HEK293 (cell line): Measurements from ENCODE around the gene VOPP1.
A peak's percentile ranks its signal among the peaks of the same experiment; 100 is the strongest.

Experiments used
- KLF1 ChIP-seq: fragments of 450-650 bp; formaldehyde crosslinking; IDR thresholded peaks from 2 replicates; pipeline ENCODE4 v1.5.1; 2016; ENCODE audit warnings: missing biosample characterization, missing genetic modification characterization
- KLF7 ChIP-seq: fragments of 450-650 bp; formaldehyde crosslinking; IDR thresholded peaks from 2 replicates; pipeline ENCODE4 v1.5.1; 2016; ENCODE audit warnings: missing biosample characterization, missing genetic modification characterization, borderline replicate concordance
- REST ChIP-seq: fragments of 450-650 bp; formaldehyde crosslinking; IDR thresholded peaks from 2 replicates; pipeline ENCODE4 v1.5.1; 2016; ENCODE audit warnings: missing biosample characterization, missing genetic modification characterization
- TCF7L2 ChIP-seq: IDR thresholded peaks from 2 replicates; pipeline ENCODE4 v1.6.1; 2011; ENCODE audit warnings: low read depth, mild to moderate bottlenecking, inconsistent platforms, low read length, moderate library complexity, borderline replicate concordance
- TSHZ1 ChIP-seq: fragments of 450-650 bp; formaldehyde crosslinking; IDR thresholded peaks from 2 replicates; pipeline ENCODE4 v1.5.1; 2016; ENCODE audit warnings: missing biosample characterization, missing genetic modification characterization, borderline replicate concordance
- ZNF202 ChIP-seq: fragments of 450-650 bp; formaldehyde crosslinking; IDR thresholded peaks from 2 replicates; pipeline ENCODE4 v1.5.1; 2016; ENCODE audit warnings: missing biosample characterization, missing genetic modification characterization, borderline replicate concordance
- ZNF221 ChIP-seq: fragments of 450-650 bp; formaldehyde crosslinking; IDR thresholded peaks from 2 replicates; pipeline ENCODE4 v1.5.1; 2017; ENCODE audit warnings: missing biosample characterization, missing genetic modification characterization, borderline replicate concordance
- ZNF239 ChIP-seq: fragments of 450-650 bp; formaldehyde crosslinking; IDR thresholded peaks from 2 replicates; pipeline ENCODE4 v1.5.1; 2016; ENCODE audit warnings: missing biosample characterization, missing genetic modification characterization
- ZNF302 ChIP-seq: fragments of 450-650 bp; formaldehyde crosslinking; IDR thresholded peaks from 2 replicates; pipeline ENCODE4 v1.5.1; 2016; ENCODE audit warnings: missing biosample characterization, missing genetic modification characterization, low read depth
- ZNF335 ChIP-seq: fragments of 450-650 bp; formaldehyde crosslinking; conservative IDR thresholded peaks from 2 replicates; pipeline ENCODE4 v1.5.1; 2016; ENCODE audit warnings: missing biosample characterization, missing genetic modification characterization
- ZNF341 ChIP-seq: fragments of 450-650 bp; formaldehyde crosslinking; IDR thresholded peaks from 2 replicates; pipeline ENCODE4; 2016; ENCODE audit warnings: low read depth, missing biosample characterization, missing genetic modification characterization
- ZNF398 ChIP-seq: fragments of 450-650 bp; formaldehyde crosslinking; IDR thresholded peaks from 2 replicates; pipeline ENCODE4 v1.5.1; 2017; ENCODE audit warnings: missing biosample characterization, missing genetic modification characterization
- ZNF433 ChIP-seq: fragments of 450-650 bp; formaldehyde crosslinking; IDR thresholded peaks from 2 replicates; pipeline ENCODE4 v1.5.1; 2016; ENCODE audit warnings: missing biosample characterization, missing genetic modification characterization, low read depth
- ZNF501 ChIP-seq: fragments of 450-650 bp; formaldehyde crosslinking; IDR thresholded peaks from 2 replicates; pipeline ENCODE4 v1.5.1; 2016; ENCODE audit warnings: missing biosample characterization, missing genetic modification characterization
- ZNF514 ChIP-seq: fragments of 450-650 bp; formaldehyde crosslinking; IDR thresholded peaks from 2 replicates; pipeline ENCODE4 v1.5.1; 2016; ENCODE audit warnings: missing biosample characterization, missing genetic modification characterization
- ZNF548 ChIP-seq: fragments of 450-650 bp; formaldehyde crosslinking; IDR thresholded peaks from 2 replicates; pipeline ENCODE4 v1.5.1; 2016; ENCODE audit warnings: missing biosample characterization, missing genetic modification characterization
- ZNF701 ChIP-seq: fragments of 450-650 bp; formaldehyde crosslinking; IDR thresholded peaks from 2 replicates; pipeline ENCODE4 v1.5.1; 2016; ENCODE audit warnings: missing biosample characterization, missing genetic modification characterization
- ZNF704 ChIP-seq: fragments of 450-650 bp; formaldehyde crosslinking; IDR thresholded peaks from 2 replicates; pipeline ENCODE4 v1.5.1; 2016; ENCODE audit warnings: missing biosample characterization, missing genetic modification characterization
- ZSCAN18 ChIP-seq: fragments of 450-650 bp; formaldehyde crosslinking; IDR thresholded peaks from 2 replicates; pipeline ENCODE4 v1.5.1; 2016; ENCODE audit warnings: missing biosample characterization, missing genetic modification characterization
- TF ChIP-seq, protein P1 (sequence below): fragments of 450-650 bp; formaldehyde crosslinking; IDR thresholded peaks from 2 replicates; pipeline ENCODE4 v1.5.1; 2016; ENCODE audit warnings: missing biosample characterization, missing genetic modification characterization
- TF ChIP-seq, protein P2 (sequence below): fragments of 450-650 bp; formaldehyde crosslinking; IDR thresholded peaks from 2 replicates; pipeline ENCODE4 v1.5.1; 2016; ENCODE audit warnings: missing biosample characterization, missing genetic modification characterization

The VOPP1 gene

GRCh38 chr7:55571511-55572377, 558 bp downstream of the VOPP1 start (continued):
- TF ChIP-seq ZSCAN18 (tag by site-specific recombination) (no peak), ZNF239 (tag by site-specific recombination) (no peak), ZNF341 (0 out of 2 replicates have a peak, but pooled peaks have one; percentile 36), ZNF548 (tag by site-specific recombination) (no peak), KLF1 (tag by site-specific recombination) (0 out of 2 replicates have a peak, but pooled peaks have one; percentile 24), KLF7 (no peak), TSHZ1 (tag by site-specific recombination) (0 out of 2 replicates have a peak, but pooled peaks have one; percentile 4), ZNF433 (no peak), ZNF221 (tag by site-specific recombination) (no peak), ZNF398 (tag by site-specific recombination) (peak; percentile 64), ZNF335 (peak; percentile 85), ZNF514 (tag by site-specific recombination) (no peak), ZNF704 (no peak), TCF7L2 (no peak), ZNF202 (no peak), ZNF701 (tag by site-specific recombination) (no peak), REST (tag by site-specific recombination) (no peak), ZNF302 (tag by site-specific recombination) (no peak), ZNF501 (tag by site-specific recombination) (0 out of 2 replicates have a peak, but pooled peaks have one; percentile 41)
- TF ChIP-seq, protein P1, sequence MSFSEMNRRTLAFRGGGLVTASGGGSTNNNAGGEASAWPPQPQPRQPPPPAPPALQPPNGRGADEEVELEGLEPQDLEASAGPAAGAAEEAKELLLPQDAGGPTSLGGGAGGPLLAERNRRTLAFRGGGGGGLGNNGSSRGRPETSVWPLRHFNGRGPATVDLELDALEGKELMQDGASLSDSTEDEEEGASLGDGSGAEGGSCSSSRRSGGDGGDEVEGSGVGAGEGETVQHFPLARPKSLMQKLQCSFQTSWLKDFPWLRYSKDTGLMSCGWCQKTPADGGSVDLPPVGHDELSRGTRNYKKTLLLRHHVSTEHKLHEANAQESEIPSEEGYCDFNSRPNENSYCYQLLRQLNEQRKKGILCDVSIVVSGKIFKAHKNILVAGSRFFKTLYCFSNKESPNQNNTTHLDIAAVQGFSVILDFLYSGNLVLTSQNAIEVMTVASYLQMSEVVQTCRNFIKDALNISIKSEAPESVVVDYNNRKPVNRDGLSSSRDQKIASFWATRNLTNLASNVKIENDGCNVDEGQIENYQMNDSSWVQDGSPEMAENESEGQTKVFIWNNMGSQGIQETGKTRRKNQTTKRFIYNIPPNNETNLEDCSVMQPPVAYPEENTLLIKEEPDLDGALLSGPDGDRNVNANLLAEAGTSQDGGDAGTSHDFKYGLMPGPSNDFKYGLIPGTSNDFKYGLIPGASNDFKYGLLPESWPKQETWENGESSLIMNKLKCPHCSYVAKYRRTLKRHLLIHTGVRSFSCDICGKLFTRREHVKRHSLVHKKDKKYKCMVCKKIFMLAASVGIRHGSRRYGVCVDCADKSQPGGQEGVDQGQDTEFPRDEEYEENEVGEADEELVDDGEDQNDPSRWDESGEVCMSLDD (tag by site-specific recombination) = peak; percentile 71
- TF ChIP-seq, protein P2, sequence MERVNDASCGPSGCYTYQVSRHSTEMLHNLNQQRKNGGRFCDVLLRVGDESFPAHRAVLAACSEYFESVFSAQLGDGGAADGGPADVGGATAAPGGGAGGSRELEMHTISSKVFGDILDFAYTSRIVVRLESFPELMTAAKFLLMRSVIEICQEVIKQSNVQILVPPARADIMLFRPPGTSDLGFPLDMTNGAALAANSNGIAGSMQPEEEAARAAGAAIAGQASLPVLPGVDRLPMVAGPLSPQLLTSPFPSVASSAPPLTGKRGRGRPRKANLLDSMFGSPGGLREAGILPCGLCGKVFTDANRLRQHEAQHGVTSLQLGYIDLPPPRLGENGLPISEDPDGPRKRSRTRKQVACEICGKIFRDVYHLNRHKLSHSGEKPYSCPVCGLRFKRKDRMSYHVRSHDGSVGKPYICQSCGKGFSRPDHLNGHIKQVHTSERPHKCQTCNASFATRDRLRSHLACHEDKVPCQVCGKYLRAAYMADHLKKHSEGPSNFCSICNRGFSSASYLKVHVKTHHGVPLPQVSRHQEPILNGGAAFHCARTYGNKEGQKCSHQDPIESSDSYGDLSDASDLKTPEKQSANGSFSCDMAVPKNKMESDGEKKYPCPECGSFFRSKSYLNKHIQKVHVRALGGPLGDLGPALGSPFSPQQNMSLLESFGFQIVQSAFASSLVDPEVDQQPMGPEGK (tag by site-specific recombination) = peak; percentile 79
